Lower leg skin (tissue), 3 donors: ENCODE results near the gene VPS16.
"Not testable (repeated sequence)": the region's sequence is repeated elsewhere in the genome, so short reads cannot be mapped to it uniquely, and the experiment has no call there.

ENCODE experiments used
- POLR2A ChIP-seq, 2 donors: fragments of 450-650 bp; IDR thresholded peaks; one replicate each; pipeline ENCODE4 v1.6.1; 2016 to 2017; ENCODE audit warnings: antibody characterized with exemption in 2 of 2, mild to moderate bottlenecking in 1 of 2, moderate library complexity in 1 of 2
- TF ChIP-seq, protein P1 (sequence below), 3 donors: fragments of 450-650 bp; IDR thresholded peaks; one replicate each; pipeline ENCODE4 v1.5.1; 2016; ENCODE audit warnings: antibody characterized with exemption in 3 of 3, mild to moderate bottlenecking in 3 of 3, moderate library complexity in 2 of 3

DNA sequence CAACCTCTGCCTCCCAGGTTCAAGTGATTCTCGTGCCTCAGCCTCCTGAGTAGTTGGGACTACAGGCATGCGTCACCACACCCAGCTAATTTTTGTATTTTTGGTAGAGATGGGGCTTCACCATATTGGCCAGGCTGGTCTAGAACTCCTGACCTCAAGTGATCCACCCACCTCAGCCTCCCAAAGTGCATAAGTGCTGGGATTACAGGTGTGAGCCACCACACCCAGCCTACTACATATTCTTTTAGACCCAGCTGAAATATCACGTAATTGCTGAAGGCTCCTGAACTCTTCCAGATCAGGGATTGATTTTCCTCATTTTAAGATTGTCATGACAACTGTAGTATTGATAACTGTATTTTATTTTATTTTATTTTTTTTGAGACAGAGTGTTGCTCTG lies 54.6 kb downstream of the VPS16 start:
- TF ChIP-seq POLR2A (IDR thresholded peaks at IDR 0.05), result not testable (repeated sequence)
- TF ChIP-seq, protein P1, sequence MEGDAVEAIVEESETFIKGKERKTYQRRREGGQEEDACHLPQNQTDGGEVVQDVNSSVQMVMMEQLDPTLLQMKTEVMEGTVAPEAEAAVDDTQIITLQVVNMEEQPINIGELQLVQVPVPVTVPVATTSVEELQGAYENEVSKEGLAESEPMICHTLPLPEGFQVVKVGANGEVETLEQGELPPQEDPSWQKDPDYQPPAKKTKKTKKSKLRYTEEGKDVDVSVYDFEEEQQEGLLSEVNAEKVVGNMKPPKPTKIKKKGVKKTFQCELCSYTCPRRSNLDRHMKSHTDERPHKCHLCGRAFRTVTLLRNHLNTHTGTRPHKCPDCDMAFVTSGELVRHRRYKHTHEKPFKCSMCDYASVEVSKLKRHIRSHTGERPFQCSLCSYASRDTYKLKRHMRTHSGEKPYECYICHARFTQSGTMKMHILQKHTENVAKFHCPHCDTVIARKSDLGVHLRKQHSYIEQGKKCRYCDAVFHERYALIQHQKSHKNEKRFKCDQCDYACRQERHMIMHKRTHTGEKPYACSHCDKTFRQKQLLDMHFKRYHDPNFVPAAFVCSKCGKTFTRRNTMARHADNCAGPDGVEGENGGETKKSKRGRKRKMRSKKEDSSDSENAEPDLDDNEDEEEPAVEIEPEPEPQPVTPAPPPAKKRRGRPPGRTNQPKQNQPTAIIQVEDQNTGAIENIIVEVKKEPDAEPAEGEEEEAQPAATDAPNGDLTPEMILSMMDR (IDR thresholded peaks at IDR 0.05), result not testable (repeated sequence)
